K562 (cell line): ENCODE results near the gene ABHD17C. TPM values are rescaled to one million over a fixed set of nuclear protein-coding genes. Genes with fewer than 3 reads are reported as not detected.

Source experiments
- ATAC-seq: fragments of 200-7000 bp; cut with Tn5 transposase; 3 replicates; pipeline ENCODE4 v1.9.1; 2020; ENCODE audit warnings: moderate library complexity
- BruUV-seq: library from RNA; stranded (reverse); fragments of 400-500 nt; replicated peaks from 2 replicates; lab custom pipeline; 2021; lab: Mats Ljungman, UMichigan
- CTCF ChIA-PET: fragments of 300-600 bp; formaldehyde crosslinking; extraction: SDS; loops from one replicate; lab custom pipeline; 2021; ENCODE audit warnings: low intra/inter-chr PET ratio; lab: Yijun Ruan, JAX
- POLR2A ChIA-PET: fragments of 300-600, 350-650 bp; sonication (Branson Sonifier 250); formaldehyde crosslinking; extraction: SDS; loops from one replicate; lab custom pipeline; 2021; ENCODE audit warnings: antibody characterized with exemption, inconsistent platforms; lab: Yijun Ruan, JAX
- DNase-seq, 4 experiments: peaks; one replicate each; pipeline versions ENCODE4 v3.0.0 to v3.0.0-alpha.2; 2011 to 2018; ENCODE audit warnings: low spot score in 3 of 4, mixed read lengths in 3 of 4; ENCODE audit errors: extremely low read depth in 1 of 4
- FAIRE-seq: peaks from 2 replicates; lab custom pipeline; 2011; peaks lifted over from hg19 to GRCh38; lab: Jason Lieb, UNC
- H2AFZ ChIP-seq: 2 replicates; pipeline ENCODE4 v1.6.0; 2011; ENCODE audit warnings: low read depth, low read length, control low read depth, inconsistent platforms
- H3K27ac ChIP-seq: fragments of 200-600 bp; 3 replicates; pipeline ENCODE4 v1.8.0; 2011; ENCODE audit warnings: low read depth, mild to moderate bottlenecking, control low read depth, inconsistent platforms, low read length, moderate library complexity, mixed read lengths; ENCODE audit errors: extremely low read depth
- H3K27me3 ChIP-seq, 2 experiments: fragments of 300-600 bp in 1 of 2; 2 replicates in 1 of 2; 3 replicates in 1 of 2; pipeline versions ENCODE4 v1.6.0 to v1.8.0; 2011; ENCODE audit warnings: inconsistent platforms in 2 of 2, low read length in 2 of 2, mild to moderate bottlenecking in 1 of 2, mixed read lengths in 1 of 2, moderate library complexity in 1 of 2; ENCODE audit not compliant: control insufficient read depth in 2 of 2, insufficient read depth in 2 of 2
- H3K36me3 ChIP-seq: fragments of 300-600 bp; 3 replicates; pipeline ENCODE4 v1.8.0; 2011; ENCODE audit warnings: mild to moderate bottlenecking, low read length, inconsistent platforms; ENCODE audit not compliant: control insufficient read depth, insufficient read depth
- H3K4me1 ChIP-seq, 2 experiments: fragments of 200-600 bp in 1 of 2; replicated peaks in 1 of 2; 2 replicates in 1 of 2; 3 replicates in 1 of 2; pipeline versions ENCODE4 v1.5.1 to v1.8.0; 2011; ENCODE audit warnings: inconsistent platforms in 2 of 2, low read length in 2 of 2, mild to moderate bottlenecking in 1 of 2, mixed read lengths in 1 of 2, moderate library complexity in 1 of 2; ENCODE audit not compliant: control insufficient read depth in 2 of 2, insufficient read depth in 2 of 2
- H3K4me2 ChIP-seq: 2 replicates; pipeline ENCODE4 v1.6.1; 2011; ENCODE audit warnings: low read length, control low read depth, inconsistent platforms, mixed read lengths; ENCODE audit not compliant: insufficient read depth
- H3K4me3 ChIP-seq: fragments of 200-600 bp; sonication (generic), shearing (Covaris generic); 2 replicates; pipeline ENCODE4 v1.5.1; 2016; ENCODE audit warnings: control low read depth, inconsistent platforms
- H3K79me2 ChIP-seq: fragments of 200-600 bp; 3 replicates; pipeline ENCODE4 v1.8.0; 2011; ENCODE audit warnings: low read length, inconsistent platforms; ENCODE audit not compliant: control insufficient read depth, insufficient read depth
- H3K9ac ChIP-seq, 2 experiments: 2 replicates each; pipeline versions ENCODE4 v1.6.0 to v1.6.1; 2011; ENCODE audit warnings: low read depth in 2 of 2, low read length in 2 of 2, control low read depth in 1 of 2, inconsistent platforms in 1 of 2, mild to moderate bottlenecking in 1 of 2, mixed read lengths in 1 of 2; ENCODE audit not compliant: insufficient read depth in 1 of 2
- H3K9me1 ChIP-seq: one replicate; pipeline ENCODE4 v1.6.0; 2011; ENCODE audit warnings: inconsistent platforms, mild to moderate bottlenecking, low read length, moderate library complexity; ENCODE audit not compliant: control insufficient read depth, insufficient read depth
- H3K9me3 ChIP-seq: replicated peaks from 2 replicates; pipeline ENCODE4 v1.5.1; 2011; ENCODE audit warnings: low read depth, low read length, inconsistent platforms; ENCODE audit not compliant: control insufficient read depth, insufficient read depth
- H4K20me1 ChIP-seq: replicated peaks from 2 replicates; pipeline ENCODE4 v1.6.1; 2011; ENCODE audit warnings: low read length, inconsistent platforms, mixed read lengths; ENCODE audit not compliant: control insufficient read depth, insufficient read depth
- L3MBTL2 ChIP-seq: fragments of 450-650 bp; IDR thresholded peaks from 2 replicates; pipeline ENCODE4 v1.6.1; 2016; ENCODE audit warnings: mild to moderate bottlenecking, moderate library complexity
- ZNF644 ChIP-seq: fragments of 200-800 bp; sonication (Bioruptor generic); IDR thresholded peaks from 2 replicates; pipeline ENCODE4 v1.6.1; 2016; ENCODE audit warnings: low read depth, missing genetic modification characterization, missing compliant biosample characterization
- WGBS: fragments of 100-300 bp; shearing (Covaris generic); methylation state at CpG from one replicate; pipeline ENCODE4 v1.1.6; 2016; ENCODE audit warnings: low coverage, mixed read lengths; ENCODE audit not compliant: insufficient coverage; ENCODE audit errors: missing lambda C conversion rate; 5-methylcytosine and 5-hydroxymethylcytosine counted together
- in situ Hi-C: fragments of 300-500 bp; cut with MboI; formaldehyde crosslinking; loops from 4 replicates; pipeline ENCODE4 v1.15.0; 2018; ENCODE audit warnings: inconsistent platforms, mixed read lengths
- intact Hi-C: fragments of 100-400 bp; cut with micrococcal nuclease; formaldehyde crosslinking; loops from 2 replicates; pipeline ENCODE4 v1.14.2; 2022
- polyA plus RNA-seq, 8 experiments: library from polyadenylated mRNA; depleted of rRNA in 4 of 8; stranded (reverse) in 5 of 8; unstranded in 3 of 8; fragments of >200 nt; fragmentation: Nextera tagmentation in 2 of 8; fragmentation: Illumina TruSeq in 1 of 8; extraction: Ambion mirVana in 2 of 8; extraction: Trizol in 1 of 8; gene quantifications; 2 replicates each; pipeline versions ENCODE4 v1.2.1 to v1.2.3, GENCODE V29; 2011 to 2014; ENCODE audit warnings: inconsistent platforms in 1 of 8, missing spikeins in 1 of 8
- total RNA-seq, 7 experiments: library from RNA; depleted of rRNA in 6 of 7; stranded (reverse); fragments of >200 nt in 6 of 7; fragmentation: Illumina TruSeq in 2 of 7; extraction: Trizol in 2 of 7; gene quantifications; 2 replicates each; pipeline versions ENCODE4 v1.2.1 to v1.2.3, GENCODE V29; 2011 to 2021; ENCODE audit warnings: low replicate concordance in 1 of 7
- TF ChIP-seq, protein P1 (sequence below): IDR thresholded peaks from 2 replicates; pipeline ENCODE4 v1.6.1; 2011; ENCODE audit not compliant: insufficient read length; ENCODE audit errors: extremely low read depth
- TF ChIP-seq, protein P2 (sequence below): fragments of 450-650 bp; conservative IDR thresholded peaks from 2 replicates; pipeline ENCODE4 v1.6.1; 2016; ENCODE audit warnings: missing genetic modification characterization, low read depth, mild to moderate bottlenecking, control low read depth, missing compliant biosample characterization
- TF ChIP-seq, protein P3 (sequence below): fragments of 250-450 bp; sonication (Bioruptor Pico); IDR thresholded peaks from 2 replicates; pipeline ENCODE4 v1.5.0; 2020; ENCODE audit warnings: mild to moderate bottlenecking
- TF ChIP-seq, protein P4 (sequence below): fragments of 250-450 bp; sonication (Bioruptor Pico); IDR thresholded peaks from 2 replicates; pipeline ENCODE4 v1.9.0; 2021; ENCODE audit warnings: mild to moderate bottlenecking, inconsistent platforms
- TF ChIP-seq, protein P5 (sequence below): fragments of 450-650 bp; formaldehyde crosslinking; conservative IDR thresholded peaks from 2 replicates; pipeline ENCODE4 v1.4.0; 2022; ENCODE audit warnings: mild to moderate bottlenecking, missing genetic modification characterization

Gene ABHD17C
- total and polyA plus RNA-seq, 9 of the 15 experiments (the other 6 are each of a cell fraction or from before 2014, with no cell fraction given), result 0.04 to 0.42 (median 0.19) TPM; not detected in 1

DNA sequence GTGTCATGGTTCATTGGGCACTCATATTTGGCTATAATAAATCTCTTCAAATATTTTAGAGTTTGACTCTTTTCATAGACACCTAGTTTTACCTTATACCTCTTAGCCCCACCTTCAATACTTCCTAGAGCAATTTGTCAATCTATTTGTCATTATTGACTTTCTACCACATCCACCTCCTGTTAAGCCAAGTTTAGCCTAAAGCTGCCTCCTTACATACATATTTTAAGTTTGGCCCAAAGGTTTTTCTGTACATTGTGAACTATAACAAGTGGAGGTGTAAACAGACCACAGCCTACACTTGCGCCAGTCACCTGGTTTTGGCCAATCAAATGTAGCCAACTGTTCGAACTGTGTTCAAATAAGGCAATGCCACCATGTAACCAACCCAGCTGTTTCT, 18.1 kb upstream of the ABHD17C start (continued):
- TF ChIP-seq, protein P1, sequence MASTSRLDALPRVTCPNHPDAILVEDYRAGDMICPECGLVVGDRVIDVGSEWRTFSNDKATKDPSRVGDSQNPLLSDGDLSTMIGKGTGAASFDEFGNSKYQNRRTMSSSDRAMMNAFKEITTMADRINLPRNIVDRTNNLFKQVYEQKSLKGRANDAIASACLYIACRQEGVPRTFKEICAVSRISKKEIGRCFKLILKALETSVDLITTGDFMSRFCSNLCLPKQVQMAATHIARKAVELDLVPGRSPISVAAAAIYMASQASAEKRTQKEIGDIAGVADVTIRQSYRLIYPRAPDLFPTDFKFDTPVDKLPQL, result no peak
- TF ChIP-seq, protein P2, sequence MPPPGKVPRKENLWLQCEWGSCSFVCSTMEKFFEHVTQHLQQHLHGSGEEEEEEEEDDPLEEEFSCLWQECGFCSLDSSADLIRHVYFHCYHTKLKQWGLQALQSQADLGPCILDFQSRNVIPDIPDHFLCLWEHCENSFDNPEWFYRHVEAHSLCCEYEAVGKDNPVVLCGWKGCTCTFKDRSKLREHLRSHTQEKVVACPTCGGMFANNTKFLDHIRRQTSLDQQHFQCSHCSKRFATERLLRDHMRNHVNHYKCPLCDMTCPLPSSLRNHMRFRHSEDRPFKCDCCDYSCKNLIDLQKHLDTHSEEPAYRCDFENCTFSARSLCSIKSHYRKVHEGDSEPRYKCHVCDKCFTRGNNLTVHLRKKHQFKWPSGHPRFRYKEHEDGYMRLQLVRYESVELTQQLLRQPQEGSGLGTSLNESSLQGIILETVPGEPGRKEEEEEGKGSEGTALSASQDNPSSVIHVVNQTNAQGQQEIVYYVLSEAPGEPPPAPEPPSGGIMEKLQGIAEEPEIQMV (tag), result no peak
- TF ChIP-seq, protein P3, sequence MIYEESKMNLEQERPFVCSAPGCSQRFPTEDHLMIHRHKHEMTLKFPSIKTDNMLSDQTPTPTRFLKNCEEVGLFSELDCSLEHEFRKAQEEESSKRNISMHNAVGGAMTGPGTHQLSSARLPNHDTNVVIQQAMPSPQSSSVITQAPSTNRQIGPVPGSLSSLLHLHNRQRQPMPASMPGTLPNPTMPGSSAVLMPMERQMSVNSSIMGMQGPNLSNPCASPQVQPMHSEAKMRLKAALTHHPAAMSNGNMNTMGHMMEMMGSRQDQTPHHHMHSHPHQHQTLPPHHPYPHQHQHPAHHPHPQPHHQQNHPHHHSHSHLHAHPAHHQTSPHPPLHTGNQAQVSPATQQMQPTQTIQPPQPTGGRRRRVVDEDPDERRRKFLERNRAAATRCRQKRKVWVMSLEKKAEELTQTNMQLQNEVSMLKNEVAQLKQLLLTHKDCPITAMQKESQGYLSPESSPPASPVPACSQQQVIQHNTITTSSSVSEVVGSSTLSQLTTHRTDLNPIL (CRISPR knock-in tag), result no peak
- no peak for TF ChIP-seq ZNF644 (tag)
- TF ChIP-seq, all 486 proteins: peak for 0

DNA sequence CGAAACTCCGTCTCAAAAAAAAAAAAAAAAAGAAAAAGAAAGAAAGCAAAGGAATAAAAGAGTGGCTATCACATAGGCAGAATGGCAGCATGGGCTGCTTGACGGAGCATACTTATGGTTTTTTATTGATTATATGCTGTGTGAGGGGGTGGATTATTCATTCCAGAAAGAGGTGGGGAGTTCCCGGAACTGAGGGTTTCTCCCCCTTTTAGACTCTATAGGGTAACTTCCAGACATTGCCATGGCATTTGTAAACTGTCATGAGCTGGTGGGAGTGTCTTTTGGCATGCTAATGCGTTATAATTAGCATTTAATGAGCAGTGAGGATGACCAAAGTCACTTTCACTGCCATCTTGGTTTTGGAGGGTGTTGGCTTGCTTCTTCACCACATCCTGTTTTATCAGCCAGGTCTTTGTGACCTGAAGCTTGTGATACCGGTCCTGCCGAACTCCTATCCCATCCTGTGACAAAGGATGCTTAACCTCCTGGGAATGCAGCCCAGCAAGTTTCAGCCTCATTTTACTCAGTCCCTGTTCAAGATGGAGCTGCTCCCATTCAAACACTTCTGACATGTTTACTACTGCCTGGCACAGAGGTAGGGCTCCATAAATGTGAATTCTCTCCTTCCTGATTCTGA, 15.8 kb upstream of the ABHD17C start:
- H3K4me2 ChIP-seq, result no peak overlapping the region
- no peak overlapping the region for H3K4me3 ChIP-seq
- H4K20me1 ChIP-seq, result no peaks in the 10 kb centered on the region
- DNase-seq, result no peak
- no peaks in the 10 kb centered on the region for H3K79me2 ChIP-seq
- no peak for FAIRE-seq
- no peak for TF ChIP-seq L3MBTL2
- TF ChIP-seq, protein P4, sequence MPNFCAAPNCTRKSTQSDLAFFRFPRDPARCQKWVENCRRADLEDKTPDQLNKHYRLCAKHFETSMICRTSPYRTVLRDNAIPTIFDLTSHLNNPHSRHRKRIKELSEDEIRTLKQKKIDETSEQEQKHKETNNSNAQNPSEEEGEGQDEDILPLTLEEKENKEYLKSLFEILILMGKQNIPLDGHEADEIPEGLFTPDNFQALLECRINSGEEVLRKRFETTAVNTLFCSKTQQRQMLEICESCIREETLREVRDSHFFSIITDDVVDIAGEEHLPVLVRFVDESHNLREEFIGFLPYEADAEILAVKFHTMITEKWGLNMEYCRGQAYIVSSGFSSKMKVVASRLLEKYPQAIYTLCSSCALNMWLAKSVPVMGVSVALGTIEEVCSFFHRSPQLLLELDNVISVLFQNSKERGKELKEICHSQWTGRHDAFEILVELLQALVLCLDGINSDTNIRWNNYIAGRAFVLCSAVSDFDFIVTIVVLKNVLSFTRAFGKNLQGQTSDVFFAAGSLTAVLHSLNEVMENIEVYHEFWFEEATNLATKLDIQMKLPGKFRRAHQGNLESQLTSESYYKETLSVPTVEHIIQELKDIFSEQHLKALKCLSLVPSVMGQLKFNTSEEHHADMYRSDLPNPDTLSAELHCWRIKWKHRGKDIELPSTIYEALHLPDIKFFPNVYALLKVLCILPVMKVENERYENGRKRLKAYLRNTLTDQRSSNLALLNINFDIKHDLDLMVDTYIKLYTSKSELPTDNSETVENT, result no peak
- TF ChIP-seq, protein P5, sequence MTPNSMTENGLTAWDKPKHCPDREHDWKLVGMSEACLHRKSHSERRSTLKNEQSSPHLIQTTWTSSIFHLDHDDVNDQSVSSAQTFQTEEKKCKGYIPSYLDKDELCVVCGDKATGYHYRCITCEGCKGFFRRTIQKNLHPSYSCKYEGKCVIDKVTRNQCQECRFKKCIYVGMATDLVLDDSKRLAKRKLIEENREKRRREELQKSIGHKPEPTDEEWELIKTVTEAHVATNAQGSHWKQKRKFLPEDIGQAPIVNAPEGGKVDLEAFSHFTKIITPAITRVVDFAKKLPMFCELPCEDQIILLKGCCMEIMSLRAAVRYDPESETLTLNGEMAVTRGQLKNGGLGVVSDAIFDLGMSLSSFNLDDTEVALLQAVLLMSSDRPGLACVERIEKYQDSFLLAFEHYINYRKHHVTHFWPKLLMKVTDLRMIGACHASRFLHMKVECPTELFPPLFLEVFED (CRISPR knock-in tag), result no peak
- no peaks in the 10 kb centered on the region for H3K36me3 ChIP-seq
- H3K9me1 ChIP-seq, result no peaks in the 10 kb centered on the region
- no peak overlapping the region for H2AFZ ChIP-seq
- CTCF ChIA-PET, result no interaction called here
- POLR2A ChIA-PET, result no interaction called here
- BruUV-seq, result no TSS peak
- no peak for ATAC-seq
- H3K9ac ChIP-seq, result no peak overlapping the region
- H3K9me3 ChIP-seq, result no peaks in the 10 kb centered on the region
- intact Hi-C loops (no loop called here), in situ Hi-C loops (no loop called here)
- H3K4me1 ChIP-seq, result no peaks in the 10 kb centered on the region
- WGBS, result 3% methylated on average over 5 of the region's 7 CpGs
- H3K27me3 ChIP-seq, result peaks cover 0 to 4% of the 10 kb centered on the region in 2 experiments; a peak in 1 of 5 replicates
- H3K27ac ChIP-seq, result no peak overlapping the region
